Measurements from ENCODE around the gene DNAJC15. TPM values are rescaled to one million over a fixed set of nuclear protein-coding genes. Genes with fewer than 3 reads are reported as not detected.

The DNAJC15 gene
- total and polyA plus RNA-seq, 2 experiments from 2014 or later, result 25.9 to 70.5 TPM

DNA sequence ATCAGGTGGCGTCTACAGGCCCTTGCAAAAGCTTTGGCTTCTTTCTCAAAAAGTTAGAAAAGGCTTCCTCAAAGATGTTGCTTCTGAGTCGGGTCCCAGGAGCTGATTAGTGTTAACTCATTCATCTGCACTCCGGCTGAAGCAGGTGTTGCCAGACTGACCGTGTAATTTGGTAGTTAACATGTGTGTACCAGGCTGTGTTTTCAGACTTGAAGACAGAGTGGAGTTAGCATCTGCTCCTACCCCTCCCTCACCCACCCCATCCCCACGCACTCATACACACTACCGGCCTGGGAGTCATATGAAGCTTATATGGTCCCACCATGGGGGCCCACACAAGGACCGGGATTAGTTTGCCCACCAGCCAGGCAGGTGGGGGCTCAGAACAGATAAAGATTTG, 111.5 kb downstream of the DNAJC15 start:
- Histone ChIP-seq H3K4me2 (ENCODE audit: unreplicated experiment) (no peak overlapping the region), H3K79me2 (ENCODE audit: insufficient read depth) (no peaks in the 10 kb centered on the region), H3K9ac (no peak overlapping the region), H3K9me2 (ENCODE audit: insufficient read depth) (no peaks in the 10 kb centered on the region), H3K27ac (no peak overlapping the region), H4K20me1 (ENCODE audit: insufficient read depth) (no peaks in the 10 kb centered on the region), H3F3A (ENCODE audit: insufficient read depth) (no peaks in the 10 kb centered on the region), H3K9me3 (ENCODE audit: low read depth) (no peaks in the 10 kb centered on the region), H3K36me3 (ENCODE audit: low read depth) (no peaks in the 10 kb centered on the region), H3K4me3 (no peak overlapping the region), H3K4me1 (ENCODE audit: insufficient read depth) (no peaks in the 10 kb centered on the region), H2AFZ (no peak overlapping the region), H3K27me3 (replicated peaks; ENCODE audit: insufficient read depth) (peaks cover 15% of the 10 kb centered on the region; the same call in 1 of the 2 replicates)
- WGBS, 2 experiments (ENCODE audit: low coverage in 1 of 2, low lambda C conversion rate in 2 of 2, missing lambda C conversion rate in 2 of 2), result 42 to 47% methylated on average over 7 of the region's 7 CpGs
- DNase-seq, result no peak
- in situ Hi-C loops (cut with MboI), result no loop called here
- TF ChIP-seq EZH2phosphoT487 (IDR thresholded peaks at IDR 0.05; ENCODE audit: insufficient read depth, low read depth) (no peak), EZH2 (IDR thresholded peaks at IDR 0.05; ENCODE audit: insufficient read depth, poor library complexity, severe bottlenecking) (no peak)

DNA sequence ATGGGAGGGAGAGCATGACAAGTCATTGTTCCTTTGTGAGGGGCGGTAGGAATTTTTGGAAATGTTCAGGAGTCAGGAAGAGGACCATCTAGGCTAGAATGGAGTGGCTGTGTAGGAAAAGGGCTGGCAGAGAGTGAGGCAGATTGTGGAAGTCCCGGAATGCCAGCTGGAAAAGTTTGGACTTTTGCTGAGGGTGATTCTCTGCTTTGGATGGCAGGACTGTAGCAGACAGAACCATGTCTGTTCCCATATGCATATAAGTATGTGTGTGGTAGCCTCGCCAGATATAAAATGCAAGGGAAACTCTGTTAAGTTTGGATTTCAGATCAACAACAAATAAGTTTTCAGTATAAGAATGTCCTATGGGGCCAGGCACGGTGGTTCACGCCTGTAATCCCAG, 112.1 kb downstream of the DNAJC15 start:
- Histone ChIP-seq H3F3A (ENCODE audit: insufficient read depth) (no peaks in the 10 kb centered on the region), H3K9me2 (ENCODE audit: insufficient read depth) (no peaks in the 10 kb centered on the region), H3K4me3 (no peak overlapping the region), H4K20me1 (ENCODE audit: insufficient read depth) (no peaks in the 10 kb centered on the region), H3K4me1 (ENCODE audit: insufficient read depth) (no peaks in the 10 kb centered on the region), H3K9me3 (ENCODE audit: low read depth) (no peaks in the 10 kb centered on the region), H3K36me3 (ENCODE audit: low read depth) (no peaks in the 10 kb centered on the region), H3K27ac (no peak overlapping the region), H3K9ac (no peak overlapping the region), H2AFZ (no peak overlapping the region), H3K27me3 (replicated peaks; ENCODE audit: insufficient read depth) (peaks cover 16% of the 10 kb centered on the region; the same call in 1 of the 2 replicates), H3K79me2 (ENCODE audit: insufficient read depth) (no peaks in the 10 kb centered on the region), H3K4me2 (ENCODE audit: unreplicated experiment) (no peak overlapping the region)
- no peak for DNase-seq
- TF ChIP-seq EZH2 (IDR thresholded peaks at IDR 0.05; ENCODE audit: insufficient read depth, poor library complexity, severe bottlenecking), result no peak
- no peak for TF ChIP-seq EZH2phosphoT487 (IDR thresholded peaks at IDR 0.05; ENCODE audit: insufficient read depth, low read depth)
- in situ Hi-C loops (cut with MboI), result no loop called here
- 87 to 92% methylated on average over 5 of the region's 5 CpGs for WGBS, 2 experiments (ENCODE audit: low coverage in 1 of 2, low lambda C conversion rate in 2 of 2, missing lambda C conversion rate in 2 of 2)

DNA sequence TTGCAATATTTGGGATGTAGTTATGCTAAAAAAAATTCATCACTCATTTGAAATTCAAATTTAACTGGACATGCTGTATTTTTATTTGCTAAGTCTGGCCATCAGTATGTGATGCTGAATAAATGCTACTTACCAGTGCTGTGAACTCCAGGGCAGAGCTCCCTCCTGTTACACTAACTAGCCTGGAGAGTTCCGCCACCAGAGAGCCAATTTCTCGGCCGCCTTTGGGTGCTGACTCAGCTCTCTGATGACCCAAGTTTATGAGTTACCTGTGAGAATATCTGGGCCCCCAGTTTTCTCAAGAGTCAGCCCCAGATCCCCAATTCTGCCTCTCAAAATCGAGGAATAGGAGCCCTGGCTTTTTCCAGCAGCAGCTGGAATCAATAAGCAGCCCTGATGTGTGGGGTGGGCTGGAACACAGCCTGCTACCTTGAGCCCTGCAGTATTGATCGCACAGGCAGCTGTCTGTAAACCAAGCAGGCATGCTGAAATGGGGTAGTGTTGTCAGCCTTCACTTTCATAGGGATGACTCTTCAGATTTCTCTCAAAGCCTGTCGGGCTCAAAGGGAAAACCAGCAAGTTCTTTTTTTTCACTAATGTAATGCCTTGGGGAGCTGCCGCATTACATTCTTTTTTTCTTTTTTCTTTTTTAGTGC, 113.7 kb downstream of the DNAJC15 start:
- in situ Hi-C loops (cut with MboI), result no loop called here
- WGBS, 2 experiments (ENCODE audit: low coverage in 1 of 2, low lambda C conversion rate in 2 of 2, missing lambda C conversion rate in 2 of 2), result 25 to 27% methylated on average over 7 of the region's 7 CpGs

DNA sequence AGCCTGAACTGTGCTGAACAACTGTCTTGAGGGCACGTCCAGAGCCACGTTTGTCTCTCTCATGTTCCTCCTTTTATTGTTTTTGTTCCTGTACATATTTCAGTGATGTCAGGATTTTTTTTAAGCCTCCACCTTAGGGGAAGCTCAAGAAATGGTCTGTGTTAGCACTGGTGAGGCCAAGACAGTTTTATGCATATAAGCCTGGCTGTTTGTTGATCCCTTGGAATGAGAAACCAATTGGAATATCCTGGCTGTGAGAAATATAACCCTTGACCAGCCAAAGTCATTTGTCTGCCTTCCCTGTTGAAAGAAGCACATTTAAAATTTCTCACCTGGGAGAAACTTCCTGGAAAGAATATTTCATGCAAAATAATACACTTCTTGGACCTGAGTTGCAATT, 115.8 kb downstream of the DNAJC15 start:
- Histone ChIP-seq H3K9me2 (ENCODE audit: insufficient read depth) (no peaks in the 10 kb centered on the region), H3K79me2 (ENCODE audit: insufficient read depth) (no peaks in the 10 kb centered on the region), H3K4me1 (ENCODE audit: insufficient read depth) (no peaks in the 10 kb centered on the region), H3K9ac (no peak overlapping the region), H3F3A (ENCODE audit: insufficient read depth) (no peaks in the 10 kb centered on the region), H2AFZ (no peak overlapping the region), H3K4me3 (no peak overlapping the region), H3K9me3 (ENCODE audit: low read depth) (no peaks in the 10 kb centered on the region), H3K27ac (no peak overlapping the region), H3K36me3 (ENCODE audit: low read depth) (no peaks in the 10 kb centered on the region), H3K4me2 (ENCODE audit: unreplicated experiment) (no peak overlapping the region), H4K20me1 (ENCODE audit: insufficient read depth) (no peaks in the 10 kb centered on the region), H3K27me3 (replicated peaks; ENCODE audit: insufficient read depth) (peaks cover 18% of the 10 kb centered on the region; the same call in 1 of the 2 replicates)
- TF ChIP-seq EZH2phosphoT487 (IDR thresholded peaks at IDR 0.05; ENCODE audit: insufficient read depth, low read depth) (no peak), EZH2 (IDR thresholded peaks at IDR 0.05; ENCODE audit: insufficient read depth, poor library complexity, severe bottlenecking) (no peak)
- 30 to 45% methylated on average over 2 of the region's 2 CpGs for WGBS, 2 experiments (ENCODE audit: low coverage in 1 of 2, low lambda C conversion rate in 2 of 2, missing lambda C conversion rate in 2 of 2)
- in situ Hi-C loops (cut with MboI), result no loop called here
- DNase-seq, result no peak

More for the DNA sequence above, 113.7 kb downstream of the DNAJC15 start:
- no peak overlapping the region for H2AFZ ChIP-seq
- peaks cover 16% of the 10 kb centered on the region; the same call in 1 of the 2 replicates for H3K27me3 ChIP-seq (replicated peaks; ENCODE audit: insufficient read depth)
- no peaks in the 10 kb centered on the region for H3K79me2 ChIP-seq (ENCODE audit: insufficient read depth)
- H3K9me2 ChIP-seq (ENCODE audit: insufficient read depth), result no peaks in the 10 kb centered on the region
- no peak overlapping the region for H3K27ac ChIP-seq
- no peaks in the 10 kb centered on the region for H3K9me3 ChIP-seq (ENCODE audit: low read depth)
- H3K4me1 ChIP-seq (ENCODE audit: insufficient read depth), result no peaks in the 10 kb centered on the region
- no peaks in the 10 kb centered on the region for H4K20me1 ChIP-seq (ENCODE audit: insufficient read depth)
- H3K4me3 ChIP-seq, result no peak overlapping the region
- H3K9ac ChIP-seq, result no peak overlapping the region
- no peak overlapping the region for H3K4me2 ChIP-seq (ENCODE audit: unreplicated experiment)
- H3K36me3 ChIP-seq (ENCODE audit: low read depth), result no peaks in the 10 kb centered on the region
- peak; percentile 7 for DNase-seq
- TF ChIP-seq EZH2phosphoT487 (IDR thresholded peaks at IDR 0.05; ENCODE audit: insufficient read depth, low read depth), result no peak
- TF ChIP-seq EZH2 (IDR thresholded peaks at IDR 0.05; ENCODE audit: insufficient read depth, poor library complexity, severe bottlenecking), result no peak
- no peaks in the 10 kb centered on the region for H3F3A ChIP-seq (ENCODE audit: insufficient read depth)

Data from GM23248 (cell line).